Measurements from ENCODE around the gene SORCS2.

DNA sequence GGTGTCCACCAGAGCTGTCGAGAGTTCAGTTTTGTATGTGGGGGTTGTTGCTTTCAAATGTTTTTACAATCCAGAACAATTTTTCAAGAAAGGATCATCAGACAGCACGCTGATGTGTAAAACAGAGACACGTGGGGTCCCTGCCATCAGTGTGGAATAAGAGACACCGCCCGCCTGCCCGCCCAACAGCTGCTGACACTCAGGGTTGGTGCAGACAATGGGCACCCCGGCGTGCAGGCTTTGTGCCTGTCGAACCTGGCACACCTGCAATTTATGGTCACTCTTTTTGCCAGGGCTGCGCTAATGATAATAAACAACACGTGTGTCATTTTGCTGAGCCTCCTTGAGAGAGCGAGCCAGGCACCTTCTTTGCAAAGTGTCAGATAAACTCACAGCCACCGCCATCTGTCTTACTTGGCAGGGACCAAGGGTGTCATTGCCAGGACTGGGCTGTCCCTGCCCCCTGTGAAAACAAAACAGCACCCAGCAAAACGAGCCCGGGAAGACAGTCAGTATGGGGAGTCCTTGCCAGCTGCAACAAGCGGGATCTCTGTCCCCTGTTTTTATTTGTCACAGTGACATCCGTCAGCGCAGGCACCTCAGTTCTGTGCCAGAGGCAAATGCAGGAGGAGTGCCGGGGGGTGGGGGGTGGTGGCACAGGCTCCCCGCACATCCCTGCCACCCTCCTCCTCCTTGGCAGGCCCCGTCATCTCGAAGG is 173.3 kb downstream of the SORCS2 start:
- TF ChIP-seq, protein P1, sequence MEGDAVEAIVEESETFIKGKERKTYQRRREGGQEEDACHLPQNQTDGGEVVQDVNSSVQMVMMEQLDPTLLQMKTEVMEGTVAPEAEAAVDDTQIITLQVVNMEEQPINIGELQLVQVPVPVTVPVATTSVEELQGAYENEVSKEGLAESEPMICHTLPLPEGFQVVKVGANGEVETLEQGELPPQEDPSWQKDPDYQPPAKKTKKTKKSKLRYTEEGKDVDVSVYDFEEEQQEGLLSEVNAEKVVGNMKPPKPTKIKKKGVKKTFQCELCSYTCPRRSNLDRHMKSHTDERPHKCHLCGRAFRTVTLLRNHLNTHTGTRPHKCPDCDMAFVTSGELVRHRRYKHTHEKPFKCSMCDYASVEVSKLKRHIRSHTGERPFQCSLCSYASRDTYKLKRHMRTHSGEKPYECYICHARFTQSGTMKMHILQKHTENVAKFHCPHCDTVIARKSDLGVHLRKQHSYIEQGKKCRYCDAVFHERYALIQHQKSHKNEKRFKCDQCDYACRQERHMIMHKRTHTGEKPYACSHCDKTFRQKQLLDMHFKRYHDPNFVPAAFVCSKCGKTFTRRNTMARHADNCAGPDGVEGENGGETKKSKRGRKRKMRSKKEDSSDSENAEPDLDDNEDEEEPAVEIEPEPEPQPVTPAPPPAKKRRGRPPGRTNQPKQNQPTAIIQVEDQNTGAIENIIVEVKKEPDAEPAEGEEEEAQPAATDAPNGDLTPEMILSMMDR (IDR thresholded peaks at IDR 0.05), result no peak
- no peak for TF ChIP-seq POLR2A (IDR thresholded peaks at IDR 0.05)

Data from right lobe of liver (tissue), 4 donors.